Activated CD4-positive, alpha-beta T cell treated with anti-CD3 and anti-CD28 coated beads for 24 hours (primary cell): ENCODE results near the gene LRRC2.
"Not testable (repeated sequence)": the region's sequence is repeated elsewhere in the genome, so short reads cannot be mapped to it uniquely, and the experiment has no call there.

Experiments
- DNase-seq, 2 donors: peaks; one replicate each; pipeline ENCODE4 v3.0.0-alpha.2; 2020; ENCODE audit warnings: low read depth in 2 of 2

Gene LRRC2

DNA sequence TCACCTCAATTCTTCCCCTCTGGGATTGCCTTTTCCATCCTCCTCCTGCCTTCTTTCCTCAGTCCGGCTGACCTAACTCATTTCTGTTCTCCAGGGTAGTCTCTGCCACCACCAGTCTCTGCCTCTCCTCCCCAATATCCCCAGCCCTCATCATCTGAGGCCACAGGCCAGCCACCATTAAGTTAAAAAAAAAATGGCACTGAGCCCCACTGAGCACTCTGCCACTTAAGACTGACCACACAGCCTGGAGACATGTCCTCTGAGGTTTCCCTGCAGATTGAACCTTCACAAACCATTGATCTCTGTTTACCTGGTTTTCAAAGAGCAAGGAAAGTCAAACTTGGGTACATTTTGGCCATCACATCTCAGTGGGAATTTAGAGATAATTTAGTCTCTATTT is 13.6 kb downstream of the LRRC2 start:
- DNase-seq = no peak

DNA sequence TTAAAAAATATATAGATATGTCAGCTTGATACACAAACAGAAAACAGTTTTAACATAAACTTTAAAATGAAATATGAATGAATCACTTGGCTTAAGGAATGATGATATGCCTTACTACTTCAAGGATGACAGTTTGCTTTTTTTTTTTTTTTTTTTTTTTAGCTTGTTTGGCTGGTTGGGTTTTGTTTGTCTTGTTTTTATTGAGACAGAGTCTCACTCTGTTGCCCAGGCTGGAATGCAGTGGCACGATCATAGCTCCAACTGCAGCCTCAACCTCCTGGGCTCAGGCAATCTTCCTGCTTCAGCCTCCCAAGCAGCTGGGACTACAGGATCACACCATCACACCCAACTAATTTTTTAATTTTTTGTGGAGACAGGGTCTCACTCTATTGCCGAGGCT is 14.5 kb downstream of the LRRC2 start:
- DNase-seq = no peak

DNA sequence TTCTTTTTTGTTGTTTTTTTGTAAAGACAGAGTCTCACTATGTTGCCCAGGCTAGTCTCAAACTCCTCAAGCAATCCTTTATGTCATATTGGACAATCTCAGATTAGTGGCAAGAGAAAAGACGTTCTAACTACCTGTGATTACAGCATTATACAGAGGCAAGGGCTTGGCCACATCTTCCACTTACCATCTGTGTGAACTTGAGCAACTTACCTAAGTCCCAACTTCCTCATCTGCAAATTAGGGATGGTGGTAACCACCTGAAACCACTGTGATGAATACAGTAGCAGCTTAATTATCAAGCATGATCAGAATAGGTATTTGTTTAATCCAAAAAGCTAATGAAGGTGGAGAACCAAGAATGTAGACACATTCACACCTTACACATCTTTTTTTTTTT is 16.1 kb downstream of the LRRC2 start:
- DNase-seq = no peak

DNA sequence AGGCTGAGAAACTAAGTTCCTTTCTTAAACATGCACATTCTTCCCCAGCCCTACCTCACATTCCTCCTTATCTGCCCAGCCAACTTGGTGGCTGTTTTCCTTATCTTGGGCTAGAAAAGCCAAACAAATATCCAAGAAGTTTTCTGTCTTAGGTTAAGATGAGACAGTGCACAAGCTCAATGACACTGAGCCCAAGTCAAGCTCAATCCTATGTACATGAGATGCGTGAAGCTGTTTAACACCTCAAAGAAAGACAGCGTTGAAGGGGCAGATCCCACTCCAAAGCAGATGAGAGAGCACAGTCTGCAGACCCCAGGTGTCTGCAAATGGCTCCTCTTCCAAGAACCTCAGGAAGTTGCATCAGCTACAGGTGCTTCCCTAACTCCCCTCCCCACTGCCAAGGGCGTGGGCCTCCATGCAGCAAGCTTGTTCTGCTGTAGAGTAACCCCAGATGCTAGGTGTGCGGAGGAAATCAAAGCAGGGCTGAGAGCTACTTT is 16.6 kb downstream of the LRRC2 start:
- no peak for DNase-seq

DNA sequence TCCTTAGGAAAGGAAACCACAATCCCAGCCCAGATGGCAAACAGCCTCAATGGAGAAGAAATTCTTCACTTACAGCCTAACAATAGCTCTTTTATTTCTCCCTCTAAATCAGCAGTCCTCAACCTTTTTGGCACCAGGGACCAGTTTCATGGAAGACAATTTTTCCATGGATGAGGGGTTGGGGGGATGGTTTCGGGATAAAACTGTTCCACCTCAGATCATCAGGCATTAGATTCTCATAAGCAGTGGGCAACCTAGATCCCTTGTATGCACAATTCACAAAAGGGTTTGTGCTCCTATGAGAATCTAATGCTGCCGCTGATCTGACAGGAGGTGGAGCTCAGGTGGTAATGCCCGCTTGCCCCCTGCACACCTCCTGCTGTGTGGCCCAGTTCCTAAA is 17.5 kb downstream of the LRRC2 start:
- not testable (repeated sequence) for DNase-seq

DNA sequence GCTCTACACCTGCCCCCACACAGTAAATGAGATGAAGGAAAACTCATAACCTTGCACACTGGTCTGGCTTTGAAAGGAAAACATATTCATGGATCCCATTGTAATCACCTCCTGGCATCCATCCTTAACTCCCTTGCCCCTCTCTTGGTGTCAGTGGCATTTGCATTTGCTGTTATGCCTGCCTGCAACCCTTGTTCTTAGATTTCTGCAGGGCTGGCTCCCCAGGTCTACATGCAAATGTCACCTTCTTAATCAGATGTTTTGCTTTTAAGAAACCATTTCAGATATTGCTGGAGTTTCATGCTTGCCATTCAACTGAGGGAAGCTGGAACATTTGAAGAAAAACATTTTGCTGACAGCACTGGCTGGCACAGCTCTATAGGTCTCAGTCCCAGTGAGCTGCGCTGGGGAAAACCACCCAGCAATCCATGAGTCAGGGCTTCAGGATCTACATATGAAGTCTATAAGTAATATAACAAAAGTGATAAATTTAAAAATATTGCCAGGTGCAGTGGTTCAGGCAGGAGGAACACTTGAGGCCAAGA is 19.1 kb downstream of the LRRC2 start:
- DNase-seq = no peak

DNA sequence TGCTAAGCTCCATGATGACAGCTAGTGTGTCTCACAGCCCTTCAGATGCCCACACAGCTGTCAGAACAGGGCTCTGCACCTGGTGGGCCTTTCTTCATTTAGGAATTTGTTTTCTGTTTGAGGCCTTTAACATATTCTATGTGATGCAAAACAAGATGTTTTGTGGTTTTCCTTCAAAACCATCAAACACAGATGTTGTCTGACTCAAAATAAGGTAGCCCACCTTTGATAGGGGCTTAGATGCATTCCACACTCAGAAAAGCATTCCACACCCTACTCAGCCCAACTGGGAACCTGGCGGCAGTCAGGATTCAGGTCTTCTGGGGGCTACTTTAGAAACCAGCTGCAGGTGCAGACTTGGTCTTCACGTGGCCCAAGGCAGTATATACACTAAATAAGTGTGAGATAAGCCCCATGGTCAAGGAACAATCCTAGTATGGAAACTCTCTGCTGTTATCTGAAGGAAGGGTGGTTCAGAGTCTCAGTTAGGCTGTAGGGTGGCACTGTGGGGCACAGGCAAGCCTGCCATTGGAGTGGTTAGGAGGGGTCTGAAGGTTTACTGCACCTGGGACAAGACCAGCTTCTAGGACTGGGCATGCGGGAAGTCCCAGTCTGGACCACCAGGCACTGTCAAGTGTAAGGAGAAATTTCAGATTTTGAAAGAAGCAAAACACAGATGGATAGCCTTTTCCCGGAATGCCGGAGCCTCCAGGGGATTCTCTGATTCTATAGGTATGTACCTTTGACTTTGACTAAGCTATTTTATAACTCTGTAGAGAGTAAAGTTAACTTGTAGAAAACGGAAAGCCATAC is 20.1 kb downstream of the LRRC2 start:
- DNase-seq = no peak

DNA sequence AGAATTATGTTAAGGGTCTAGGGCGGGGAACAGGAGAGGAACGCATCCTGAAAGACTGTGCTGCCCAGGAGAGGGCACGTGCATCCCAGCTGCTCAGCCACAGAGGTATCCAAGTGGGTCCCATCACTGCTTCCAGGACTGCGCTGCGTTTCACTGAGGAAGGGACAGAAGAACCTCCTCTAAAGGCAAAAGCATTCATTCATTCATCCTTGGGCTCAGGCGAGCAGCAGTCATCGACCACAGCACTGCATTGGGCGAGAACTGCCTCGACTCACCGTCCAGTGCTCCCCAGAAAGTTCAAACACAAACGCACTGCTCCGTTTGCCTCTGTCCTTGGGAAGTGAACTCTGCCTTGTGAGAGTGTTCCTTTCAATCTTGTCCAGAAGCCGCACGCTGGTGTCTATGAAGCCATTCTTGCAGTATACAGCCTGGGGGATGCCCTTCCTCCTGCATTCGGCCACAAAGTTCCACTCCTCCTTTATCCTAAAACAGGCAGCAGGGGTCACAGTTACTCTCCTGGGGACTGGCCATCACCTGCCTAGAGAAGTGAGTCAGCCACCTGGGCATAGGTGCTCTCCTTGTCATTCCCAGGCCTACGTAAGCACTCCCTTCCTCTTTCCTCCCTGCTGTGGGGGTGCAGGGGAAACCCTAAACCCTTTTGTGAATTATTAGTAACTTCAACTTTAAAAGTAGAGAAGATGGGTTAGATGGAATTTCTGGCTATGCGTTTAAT is 21.2 kb downstream of the LRRC2 start:
- no peak for DNase-seq

DNA sequence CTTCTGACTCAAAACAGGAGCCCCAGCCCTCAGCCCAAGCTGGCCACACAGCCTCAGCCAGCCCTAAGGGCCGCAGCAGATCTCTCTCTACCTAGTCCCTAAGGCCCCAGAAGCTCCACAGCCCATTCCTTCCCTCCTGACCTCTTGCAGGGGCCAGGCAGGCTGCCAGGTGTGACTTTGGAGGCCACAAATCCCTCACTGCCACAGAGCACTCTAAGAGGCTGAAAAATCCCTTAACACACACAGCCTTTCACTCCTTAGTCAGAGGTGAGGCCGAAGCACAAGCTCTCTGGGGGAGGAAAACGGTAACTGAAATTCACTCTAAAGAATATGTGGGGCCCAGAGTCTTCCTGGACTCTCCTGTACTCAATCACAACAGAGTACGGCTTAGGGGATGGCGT is 23.3 kb downstream of the LRRC2 start:
- no peak for DNase-seq

DNA sequence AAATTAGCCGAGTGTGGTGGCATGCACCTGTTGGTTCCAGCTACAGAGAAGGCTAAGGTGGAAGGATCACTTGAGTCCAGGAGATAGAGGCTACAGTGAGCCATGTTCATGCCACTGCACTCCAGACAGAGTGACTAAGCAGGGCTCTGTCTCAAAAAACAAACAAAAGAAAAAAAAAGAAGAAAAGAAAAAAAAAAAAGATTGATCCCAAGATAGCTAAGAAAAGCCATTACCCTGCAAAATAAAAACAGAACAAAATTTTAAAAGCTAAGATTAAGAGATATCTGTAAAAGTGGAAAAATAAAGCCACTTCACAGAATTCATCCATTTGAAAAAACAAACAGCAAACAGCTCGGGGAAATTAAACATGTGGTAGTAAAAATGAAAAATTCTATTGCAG is 23.8 kb downstream of the LRRC2 start:
- no peak for DNase-seq

DNA sequence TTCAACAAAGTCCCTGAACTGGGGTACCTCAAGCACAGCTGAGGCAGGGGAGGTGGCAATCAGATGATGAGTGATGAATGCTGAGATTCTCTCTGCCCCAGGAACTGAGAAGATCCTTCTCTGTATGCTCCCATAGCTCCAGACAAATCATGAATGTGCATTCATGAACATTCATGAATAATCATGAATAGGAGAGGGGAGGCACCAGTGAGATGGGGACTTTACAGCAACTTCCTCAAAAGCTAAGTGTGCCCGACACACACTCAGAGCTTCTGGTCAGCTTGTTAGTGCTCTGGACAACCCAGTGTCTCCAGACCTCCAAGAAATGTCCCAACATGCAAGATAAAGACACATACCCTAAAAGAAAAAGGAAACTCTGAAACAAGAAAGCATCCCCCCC is 24.3 kb downstream of the LRRC2 start:
- DNase-seq = no peak

DNA sequence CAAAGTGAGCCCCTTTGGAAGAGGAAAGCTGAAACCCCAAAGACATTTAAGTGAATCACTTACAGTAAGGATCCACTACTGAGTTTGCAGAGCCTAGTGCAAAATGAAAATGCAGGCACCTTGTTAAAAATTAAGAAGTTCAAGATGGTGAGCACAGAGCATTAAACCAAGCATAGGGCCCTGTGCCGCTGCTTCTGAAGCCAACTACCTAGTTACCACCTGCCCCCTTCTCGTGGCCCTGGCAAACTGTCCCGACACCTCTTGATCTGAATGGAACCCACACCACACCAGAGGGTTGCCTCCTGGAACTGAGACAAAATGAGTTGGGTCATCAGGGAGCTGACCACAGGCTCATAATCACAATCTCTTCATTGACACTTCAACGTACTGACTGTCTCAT is 25.6 kb downstream of the LRRC2 start:
- DNase-seq = no peak

DNA sequence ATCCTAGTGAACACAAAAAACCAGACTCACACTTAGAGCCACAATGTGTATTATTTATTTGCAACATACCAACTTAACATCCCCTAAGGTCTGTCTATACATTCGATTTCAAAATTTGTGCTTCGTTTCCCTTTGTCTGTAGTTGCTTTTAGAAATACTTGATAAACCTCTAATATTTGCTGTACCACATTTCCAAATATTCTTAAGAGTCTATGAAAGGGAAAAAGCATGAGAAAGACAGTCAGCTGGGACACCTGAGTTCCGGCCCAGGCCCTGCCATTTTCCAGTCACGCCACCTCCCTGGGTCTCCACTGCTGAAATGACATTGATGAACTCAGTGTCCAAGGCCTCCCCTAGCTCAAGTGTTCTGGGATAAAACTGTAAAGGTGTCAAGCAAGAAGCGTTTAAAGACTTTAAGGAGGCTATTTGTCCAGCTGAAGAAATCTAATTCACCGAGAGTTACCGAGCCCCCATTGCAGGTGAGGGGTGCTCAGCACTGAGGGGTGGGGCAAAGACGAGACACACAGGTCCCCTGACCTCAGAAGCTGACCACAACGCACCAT is 26.6 kb downstream of the LRRC2 start:
- no peak for DNase-seq

DNA sequence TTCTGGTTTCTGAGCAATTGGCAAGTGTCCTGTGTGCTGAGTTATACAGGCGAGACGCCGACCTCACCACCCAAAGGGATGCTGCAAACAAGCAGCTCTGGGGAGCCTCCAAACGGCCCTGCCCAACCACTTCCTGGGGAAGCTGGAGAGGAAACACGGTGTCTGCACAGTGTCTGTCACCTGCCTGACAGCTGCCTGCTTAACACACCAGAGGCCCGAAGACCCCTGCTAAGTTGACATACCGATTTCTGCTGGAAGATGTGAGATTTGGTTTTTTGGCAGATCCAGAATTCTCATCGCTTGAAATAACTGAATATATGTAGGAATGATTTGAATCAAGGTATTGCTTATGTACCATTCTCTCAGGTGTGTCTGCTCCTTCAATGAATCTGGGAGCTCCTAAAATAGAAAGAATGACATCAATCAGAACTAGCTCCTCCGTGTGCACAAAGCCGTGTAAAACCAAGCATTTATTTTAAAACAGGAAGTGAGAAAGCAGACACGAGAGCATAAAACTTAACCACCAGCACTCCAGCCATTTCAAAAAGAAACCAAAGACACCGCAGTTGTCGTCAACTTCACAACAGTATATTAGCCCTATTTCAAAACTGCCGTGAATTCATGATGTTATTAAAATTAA is 27.2 kb downstream of the LRRC2 start:
- DNase-seq = peak; percentile 39 to 50

DNA sequence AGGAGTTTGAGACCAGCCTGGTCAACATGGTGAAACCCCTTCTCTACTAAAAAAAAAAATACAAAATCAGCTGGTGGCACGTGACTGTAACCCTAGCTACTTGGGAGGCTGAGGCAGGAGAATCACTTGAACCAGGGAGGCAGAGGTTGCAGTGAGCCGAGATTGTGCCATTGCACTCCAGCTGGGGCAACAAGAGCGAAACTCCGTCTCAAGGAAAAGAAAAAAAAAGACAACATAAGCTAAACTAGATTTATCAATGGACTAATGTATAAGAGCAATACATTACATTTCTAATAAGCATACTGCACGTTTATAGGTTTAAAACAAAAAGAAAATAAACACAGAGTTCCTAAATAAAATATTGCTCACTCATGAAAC is 27.7 kb downstream of the LRRC2 start:
- not testable (repeated sequence) for DNase-seq

DNA sequence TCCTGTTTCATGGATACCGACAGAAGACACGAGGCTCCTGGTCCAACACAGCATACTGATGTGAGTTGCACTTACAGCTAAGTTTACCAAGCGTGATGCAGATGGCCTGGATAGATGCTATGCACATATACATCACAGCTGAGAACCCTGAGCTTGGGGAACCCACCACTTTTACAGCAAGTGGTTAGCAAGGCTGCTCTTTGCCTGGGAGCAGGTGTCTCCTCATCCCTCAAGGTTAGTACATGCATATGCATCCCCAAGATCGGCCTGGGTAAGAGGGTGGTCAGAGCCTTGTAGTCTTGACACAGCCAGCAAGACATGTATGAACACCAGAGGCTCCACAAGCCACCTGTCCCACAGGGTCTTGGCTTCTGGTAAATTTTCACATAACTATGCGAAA is 28.3 kb downstream of the LRRC2 start:
- DNase-seq = no peak

DNA sequence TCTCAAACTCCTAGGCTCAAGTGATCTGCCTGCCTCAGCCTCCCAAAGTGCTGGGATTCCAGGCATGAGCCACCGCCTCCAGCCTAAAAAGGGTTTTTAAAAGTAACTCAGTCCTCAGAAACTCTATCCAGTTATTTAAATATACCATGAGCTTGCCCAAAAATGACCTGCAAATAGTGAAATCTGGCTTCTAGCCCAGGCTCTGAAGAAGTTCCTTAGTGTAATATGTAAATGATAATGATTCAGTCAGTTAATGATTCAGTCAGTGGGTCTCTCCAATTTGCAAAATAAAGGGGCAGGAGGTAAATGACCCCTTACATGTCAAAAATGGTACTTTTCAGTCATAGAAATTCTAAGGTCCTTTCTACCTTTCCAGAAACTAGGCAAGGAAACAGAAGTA is 28.8 kb downstream of the LRRC2 start:
- no peak for DNase-seq

DNA sequence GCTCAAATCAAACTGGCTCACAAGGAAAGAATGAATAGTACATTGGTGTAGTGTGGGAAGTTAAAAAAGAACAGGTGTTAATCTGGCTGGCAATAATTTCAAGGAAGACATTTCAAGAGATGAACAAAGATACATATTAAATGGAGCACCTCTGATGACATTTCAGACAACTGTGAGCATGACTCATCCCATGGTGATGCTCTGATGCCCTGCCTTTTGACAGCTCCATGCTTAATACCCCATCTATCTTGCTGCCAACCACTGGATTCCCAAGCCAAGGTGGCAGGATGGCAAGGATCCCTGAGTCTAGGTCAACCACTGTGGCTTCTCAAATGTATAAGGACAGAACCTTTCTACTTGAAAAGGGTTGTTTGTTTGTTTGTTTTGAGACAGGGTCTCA is 29.3 kb downstream of the LRRC2 start:
- no peak for DNase-seq

DNA sequence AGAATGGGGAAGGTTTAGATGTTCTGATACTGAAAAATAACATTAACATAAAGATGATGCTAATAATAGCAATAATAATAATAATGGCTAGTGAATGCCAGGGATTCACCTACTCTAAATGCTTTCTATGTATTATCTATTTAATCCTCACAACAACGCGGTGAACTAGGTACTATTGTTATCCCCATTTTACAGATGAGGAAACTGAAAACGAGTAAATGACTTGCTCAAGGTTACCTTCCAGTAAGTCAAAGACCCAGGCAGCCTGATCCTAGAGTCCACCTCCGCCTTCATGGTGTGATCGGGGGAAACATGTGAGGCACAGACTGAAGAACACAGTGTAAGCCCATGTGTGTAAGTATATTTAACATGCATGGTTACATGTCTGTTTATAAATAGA is 30.4 kb downstream of the LRRC2 start:
- no peak for DNase-seq

DNA sequence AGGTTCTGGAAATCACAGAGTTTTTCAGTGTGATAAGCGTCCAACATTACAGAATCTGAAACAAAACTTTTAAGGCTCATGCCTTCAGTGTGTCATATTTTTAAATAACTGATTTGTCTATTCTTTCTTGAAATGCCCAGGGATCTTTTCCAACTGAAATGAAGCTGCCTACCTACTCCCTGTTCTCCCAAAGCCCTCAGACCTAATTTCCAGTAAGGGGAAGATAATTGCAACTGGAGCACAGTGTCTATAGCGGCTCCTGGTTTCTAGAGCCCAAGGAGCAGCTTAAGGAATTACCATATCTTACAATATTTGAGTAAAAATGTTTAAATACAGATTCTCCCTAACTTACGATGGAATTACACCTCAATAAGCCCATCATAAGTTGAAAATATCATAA is 33.0 kb downstream of the LRRC2 start:
- DNase-seq = no peak

DNA sequence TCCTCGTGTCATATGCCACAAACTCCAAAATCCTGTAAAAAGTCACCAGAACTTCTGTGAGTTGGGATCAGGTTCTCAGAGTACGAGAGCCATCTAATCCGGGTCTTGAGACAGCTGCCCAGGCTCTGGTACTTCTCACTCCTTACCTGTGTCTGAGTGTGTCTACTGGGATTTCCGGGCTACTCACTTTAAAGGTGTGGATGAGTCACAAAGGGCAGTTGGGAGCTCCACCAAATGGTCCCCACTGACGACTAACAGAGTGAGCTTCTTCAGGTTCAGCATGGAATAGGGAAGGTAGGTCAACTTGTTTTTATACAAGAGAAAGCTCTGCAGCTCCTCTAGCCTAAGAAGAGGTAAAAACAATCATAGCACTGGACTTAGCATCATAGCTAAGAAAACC is 38.9 kb downstream of the LRRC2 start:
- no peak for DNase-seq

DNA sequence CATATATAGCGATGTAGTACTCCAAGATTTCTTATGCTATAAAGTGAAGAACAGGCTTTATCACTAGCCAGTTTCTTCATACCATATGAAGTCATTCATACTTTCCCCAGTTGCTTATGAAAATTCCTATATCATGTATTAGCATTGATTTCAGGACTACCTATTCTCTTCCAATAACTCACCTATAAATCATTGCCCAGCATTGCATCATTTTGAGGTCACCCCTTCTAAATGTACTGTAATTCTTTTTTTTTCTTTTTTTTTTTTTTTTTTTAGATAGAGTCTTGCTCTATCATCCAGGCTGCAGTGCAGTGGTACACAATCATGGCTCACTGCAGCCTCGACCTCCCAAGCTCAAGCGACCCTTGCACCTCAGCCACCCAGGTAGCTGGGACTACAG is 41.3 kb downstream of the LRRC2 start:
- DNase-seq = no peak
